Stimulated activated CD4-positive, alpha-beta T cell treated with anti-CD3 and anti-CD28 coated beads, Interleukin-15, amount 100 ng/mL, for 24 hours (primary cell): ENCODE measurements around the gene PICK1.

ENCODE experiments used
- DNase-seq: peaks from one replicate; pipeline ENCODE4 v3.0.0-alpha.2; 2020

The PICK1 gene

DNA sequence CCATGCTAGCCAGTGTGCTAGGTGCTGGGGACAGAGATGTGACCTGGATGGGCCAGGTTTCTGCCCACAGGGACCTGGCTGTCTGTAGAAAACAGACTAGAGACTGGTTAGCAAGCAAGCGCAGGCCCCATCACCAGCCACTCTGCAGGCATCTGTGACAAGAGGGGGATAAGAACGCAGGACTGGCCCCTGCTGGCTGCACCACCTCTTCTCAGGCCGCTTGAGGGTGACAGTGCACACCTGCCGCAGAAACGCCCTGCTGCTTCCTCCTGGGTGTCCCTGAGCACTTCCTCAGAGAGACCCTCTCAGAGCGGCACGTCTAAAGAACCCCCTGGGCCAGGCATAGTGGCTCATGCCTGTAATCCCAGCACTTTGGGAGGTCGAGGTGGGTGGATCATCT lies 5.9 kb upstream of the PICK1 start:
- DNase-seq: no peak

DNA sequence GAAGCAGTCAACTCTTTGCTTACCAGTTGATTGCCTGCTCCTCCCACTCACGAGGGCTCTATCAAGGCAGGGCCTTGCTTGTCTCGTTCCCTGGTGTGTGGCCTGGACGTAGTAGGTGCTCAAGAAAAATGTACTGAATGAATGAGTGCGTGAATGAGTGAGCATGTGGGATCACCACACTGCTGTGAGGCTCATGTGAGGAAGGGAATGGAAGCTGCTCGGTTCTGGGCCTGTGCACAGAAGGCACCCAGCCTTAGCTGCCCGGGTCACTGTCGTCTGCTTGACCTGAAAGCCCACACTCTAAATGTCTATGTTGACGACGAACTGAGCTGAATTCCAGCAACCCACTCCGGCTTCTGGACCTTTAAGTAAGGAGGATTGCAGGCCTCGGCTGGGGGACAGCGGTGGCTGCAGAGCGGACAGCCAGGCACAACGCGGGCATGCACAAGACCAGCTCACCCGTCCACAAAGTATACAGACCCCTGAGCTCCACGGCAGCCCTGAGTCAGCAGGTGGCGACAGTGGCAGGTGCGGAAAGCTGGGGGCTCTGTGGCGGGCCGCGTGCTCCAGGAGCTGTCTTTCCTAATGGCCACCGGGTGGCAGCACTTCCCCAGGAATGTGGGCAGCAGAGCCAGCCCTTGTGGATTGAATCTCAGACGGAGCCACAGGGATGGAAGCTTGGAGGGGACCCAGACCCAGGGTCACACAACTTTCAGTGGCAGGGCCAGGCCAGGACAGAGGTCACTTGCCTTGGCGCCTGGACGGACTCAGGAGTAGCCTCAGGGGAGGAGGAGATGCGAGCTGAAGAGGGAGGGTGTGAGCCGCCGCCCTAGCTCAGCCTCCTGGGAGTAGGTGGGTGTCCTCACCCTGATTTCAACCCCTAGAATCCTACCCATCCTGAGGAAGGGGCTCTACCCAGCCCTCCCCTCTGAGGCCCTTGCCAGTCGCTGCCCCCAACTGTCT lies 5.0 kb upstream of the PICK1 start:
- DNase-seq: peak; percentile 82

DNA sequence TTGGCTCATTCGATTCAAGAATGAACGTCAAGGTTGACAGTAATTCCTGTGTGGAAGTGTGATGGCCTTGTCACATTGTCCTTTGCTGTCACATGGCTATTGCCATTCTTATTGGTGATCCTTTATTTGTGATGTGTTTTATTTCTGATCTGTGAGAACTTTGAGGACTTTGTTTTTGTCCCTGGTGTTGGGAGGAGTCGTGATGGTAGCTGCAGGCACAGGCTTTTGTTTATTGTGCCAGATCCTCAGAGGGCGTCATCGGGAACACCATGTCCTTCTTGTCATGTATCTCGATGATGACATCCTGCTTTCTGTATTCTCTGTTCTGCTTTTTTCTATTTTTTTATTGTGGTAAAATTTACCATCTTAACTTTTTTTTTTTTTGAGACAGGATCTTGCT lies 5.6 kb downstream of the PICK1 start:
- DNase-seq: no peak

DNA sequence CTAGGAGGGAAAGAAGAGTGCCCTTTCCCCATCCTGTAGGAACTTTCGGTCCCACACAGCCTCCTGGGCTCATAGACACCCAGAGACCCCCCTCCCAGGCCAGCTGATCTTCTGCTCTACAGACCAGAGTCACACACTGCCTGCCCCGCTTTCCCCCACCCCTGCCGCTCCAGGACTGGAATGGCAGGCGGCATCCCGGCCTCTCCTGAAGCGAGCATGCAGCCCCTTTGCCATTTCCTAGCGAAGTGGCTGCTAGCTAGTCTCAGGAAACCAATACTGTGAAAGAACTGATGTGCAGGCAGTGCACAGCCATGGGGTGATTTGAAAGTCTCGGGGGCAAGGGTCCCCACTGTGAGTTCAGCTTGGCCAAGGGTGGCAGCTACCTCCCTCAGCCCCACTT lies 8.3 kb downstream of the PICK1 start:
- no peak for DNase-seq

DNA sequence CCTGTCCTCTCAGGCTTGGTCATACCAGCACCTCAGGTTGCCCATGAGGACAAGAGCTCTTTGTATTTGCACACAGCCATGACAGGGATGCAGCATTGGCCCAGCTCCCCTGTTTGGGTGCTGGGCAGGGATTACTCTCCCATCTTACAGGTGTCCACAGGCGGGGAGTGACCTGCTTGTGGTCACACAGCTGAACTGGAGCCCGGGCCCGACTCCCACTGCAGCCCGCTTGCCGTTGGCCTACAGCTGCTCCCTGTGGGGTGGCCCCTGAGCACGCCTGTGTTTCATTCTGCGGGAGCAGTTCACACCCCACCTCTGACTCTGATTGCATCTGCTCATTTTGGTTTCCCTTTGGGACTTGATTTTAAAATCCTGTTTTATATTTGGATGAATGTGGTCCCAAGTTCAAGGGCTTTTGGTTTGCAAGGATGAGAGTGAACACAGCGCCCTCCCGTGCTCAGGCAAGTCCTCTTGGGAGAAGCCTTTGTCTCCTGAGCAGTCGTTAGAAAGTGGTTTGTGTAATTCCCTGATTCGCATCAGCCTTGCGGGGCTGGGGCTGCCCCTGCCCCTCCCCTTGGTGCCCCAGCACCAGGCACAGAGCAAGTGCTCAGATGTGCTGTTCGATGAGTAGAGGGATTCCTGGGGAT lies 9.3 kb downstream of the PICK1 start:
- no peak for DNase-seq

DNA sequence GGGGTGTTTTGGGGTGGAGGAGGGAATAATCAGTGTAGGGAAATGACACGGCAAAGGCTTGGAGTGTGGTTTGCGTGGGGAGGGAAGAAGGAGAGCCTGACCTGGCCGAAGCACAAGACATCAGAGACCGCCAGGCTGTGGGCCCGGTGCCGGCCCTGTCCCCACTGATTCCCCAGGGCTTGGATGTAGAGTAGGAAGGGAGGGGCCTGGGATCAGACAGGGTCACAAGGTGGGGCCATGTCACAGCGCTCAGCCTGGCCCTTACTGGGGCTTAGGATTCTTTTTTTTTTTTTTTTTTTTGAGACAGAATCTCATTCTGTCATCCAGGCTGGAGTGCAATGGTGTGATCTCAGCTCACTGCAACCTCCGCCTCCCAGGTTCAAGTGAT lies 9.8 kb downstream of the PICK1 start:
- DNase-seq: no peak

DNA sequence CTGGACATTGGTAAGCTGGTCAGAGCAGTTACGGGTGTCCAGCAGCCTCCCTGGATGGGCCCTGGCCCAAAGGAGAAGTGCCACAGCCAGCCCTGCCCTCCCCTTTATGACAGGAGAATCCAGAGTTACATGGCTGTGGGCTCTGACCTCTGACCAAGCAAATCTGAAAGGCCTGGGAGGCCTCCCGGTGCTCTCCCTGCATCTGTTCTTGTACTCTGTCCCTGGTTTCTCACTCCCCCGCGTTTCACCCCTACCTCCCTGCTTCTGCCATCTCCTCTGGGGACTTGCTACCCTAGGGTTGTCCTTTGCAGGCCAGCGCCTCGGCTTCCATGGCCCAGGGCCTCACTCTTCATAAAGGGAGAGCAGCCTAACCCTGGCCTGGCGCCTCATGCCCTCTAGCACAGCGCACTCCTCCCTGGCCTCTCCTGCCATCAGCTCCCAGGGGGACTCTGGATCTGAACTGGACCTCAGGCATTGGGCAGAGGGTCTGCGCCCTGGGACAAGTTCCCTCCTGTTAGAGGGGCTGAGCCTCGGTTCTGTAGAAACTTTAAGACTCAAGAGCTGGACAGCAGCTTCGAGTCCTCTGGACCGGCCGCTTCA lies 10.7 kb downstream of the PICK1 start:
- no peak for DNase-seq

DNA sequence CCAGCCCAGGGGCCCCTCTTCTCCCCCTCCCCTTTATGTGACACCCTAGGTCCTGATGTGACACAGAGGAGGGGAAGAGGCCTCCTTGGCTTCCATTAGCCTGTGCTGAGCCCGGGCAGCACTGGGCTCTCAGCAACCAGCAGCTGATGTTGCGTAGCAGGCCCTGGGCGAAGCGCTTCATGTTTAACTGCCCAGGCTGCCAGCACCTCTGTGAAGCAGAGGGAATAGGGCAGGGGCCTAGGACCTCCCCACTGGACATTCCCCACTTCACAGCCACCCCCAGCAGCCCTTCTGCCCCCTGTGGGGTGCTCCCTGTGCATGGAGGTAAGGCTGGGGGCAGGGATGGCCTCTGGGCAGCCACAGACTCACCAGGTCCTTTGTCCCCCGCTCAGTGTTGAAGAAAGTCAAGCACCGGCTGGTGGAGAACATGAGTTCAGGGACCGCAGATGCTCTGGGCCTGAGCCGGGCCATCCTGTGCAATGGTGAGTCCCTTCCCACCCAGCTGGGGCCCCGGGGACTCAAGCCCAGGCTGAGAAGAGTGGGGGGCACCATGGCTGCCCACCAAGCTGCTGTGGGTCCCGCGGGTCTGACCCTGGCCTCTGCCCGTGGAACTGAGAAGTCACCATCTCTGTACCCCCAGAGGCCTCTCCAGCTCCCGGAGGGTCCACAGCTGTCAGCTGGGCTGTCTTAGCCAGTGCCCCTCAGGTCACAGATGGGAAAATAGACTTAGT lies 11.6 kb downstream of the PICK1 start:
- no peak for DNase-seq

DNA sequence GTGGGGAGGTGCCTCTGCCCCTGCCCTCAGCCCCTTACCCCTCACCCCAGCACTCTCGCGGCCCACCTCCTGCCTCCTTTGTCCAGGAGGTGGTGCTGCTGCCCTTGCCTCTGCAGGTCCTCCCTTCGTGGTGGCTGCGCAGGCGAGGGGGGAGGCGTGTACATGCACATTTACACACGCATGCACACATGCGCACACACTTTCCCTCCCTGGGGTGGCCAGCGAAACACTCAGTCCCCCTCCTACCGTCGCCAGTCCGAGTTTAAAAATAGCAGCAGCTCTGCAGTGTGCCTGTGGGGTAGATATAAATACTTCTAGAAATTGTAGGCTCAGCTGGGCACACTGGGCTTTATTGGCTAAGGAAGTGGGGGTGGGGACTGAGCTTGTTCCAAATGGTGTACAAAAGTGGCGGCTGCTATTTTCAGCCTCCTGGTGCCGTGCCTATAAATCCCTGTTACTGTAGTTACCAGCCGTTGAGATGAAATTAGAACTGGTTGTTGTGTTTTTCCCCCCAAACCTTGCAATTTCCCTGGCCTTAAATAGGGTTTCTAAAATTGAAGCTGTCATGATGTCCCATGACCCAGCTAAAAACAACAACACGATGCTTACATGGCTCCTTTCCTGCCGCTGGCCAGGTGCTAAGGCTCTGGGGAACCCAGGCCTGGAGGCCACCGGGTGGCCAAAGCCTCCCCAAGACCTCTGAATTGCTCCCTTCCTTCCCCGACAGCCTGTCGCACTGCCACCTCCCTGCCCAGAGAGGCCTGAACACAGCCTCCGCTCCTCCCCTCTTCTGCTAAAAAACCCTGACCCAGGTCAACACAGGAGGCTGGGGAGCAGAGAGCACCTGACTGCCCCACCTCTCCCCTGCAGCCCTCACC lies 12.4 kb downstream of the PICK1 start:
- DNase-seq: no peak

DNA sequence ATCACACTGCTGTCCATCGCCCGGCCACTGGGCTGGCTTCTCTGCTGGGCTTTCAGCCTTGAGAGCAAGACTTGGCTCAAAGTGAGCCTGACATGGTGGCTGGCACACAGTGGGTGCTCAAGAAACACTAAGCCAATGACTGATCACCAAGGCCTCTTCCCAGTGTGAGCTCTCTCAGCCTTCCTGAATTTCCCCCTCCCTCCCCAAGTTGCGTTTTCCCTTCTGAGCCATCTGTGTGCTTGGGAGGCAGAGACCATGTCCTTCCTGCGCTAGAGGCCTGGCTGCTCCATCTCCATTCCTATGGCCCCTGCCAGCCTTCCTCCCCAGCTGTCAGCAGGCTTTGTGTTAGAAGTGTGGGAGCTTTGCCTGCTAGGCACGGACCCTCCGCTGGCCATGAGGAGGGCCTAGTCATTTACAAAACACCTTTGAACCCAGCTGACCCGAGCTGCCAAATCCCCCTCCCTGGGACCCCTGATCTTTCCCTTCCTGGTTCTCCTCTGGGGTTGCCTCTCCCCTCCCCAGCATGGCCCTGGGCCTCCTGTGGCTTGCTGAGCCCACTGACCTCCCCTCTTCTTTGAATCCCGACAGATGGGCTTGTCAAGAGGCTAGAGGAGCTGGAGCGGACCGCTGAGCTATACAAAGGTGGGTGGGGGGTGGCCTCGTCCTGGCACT lies 13.2 kb downstream of the PICK1 start:
- DNase-seq: no peak

DNA sequence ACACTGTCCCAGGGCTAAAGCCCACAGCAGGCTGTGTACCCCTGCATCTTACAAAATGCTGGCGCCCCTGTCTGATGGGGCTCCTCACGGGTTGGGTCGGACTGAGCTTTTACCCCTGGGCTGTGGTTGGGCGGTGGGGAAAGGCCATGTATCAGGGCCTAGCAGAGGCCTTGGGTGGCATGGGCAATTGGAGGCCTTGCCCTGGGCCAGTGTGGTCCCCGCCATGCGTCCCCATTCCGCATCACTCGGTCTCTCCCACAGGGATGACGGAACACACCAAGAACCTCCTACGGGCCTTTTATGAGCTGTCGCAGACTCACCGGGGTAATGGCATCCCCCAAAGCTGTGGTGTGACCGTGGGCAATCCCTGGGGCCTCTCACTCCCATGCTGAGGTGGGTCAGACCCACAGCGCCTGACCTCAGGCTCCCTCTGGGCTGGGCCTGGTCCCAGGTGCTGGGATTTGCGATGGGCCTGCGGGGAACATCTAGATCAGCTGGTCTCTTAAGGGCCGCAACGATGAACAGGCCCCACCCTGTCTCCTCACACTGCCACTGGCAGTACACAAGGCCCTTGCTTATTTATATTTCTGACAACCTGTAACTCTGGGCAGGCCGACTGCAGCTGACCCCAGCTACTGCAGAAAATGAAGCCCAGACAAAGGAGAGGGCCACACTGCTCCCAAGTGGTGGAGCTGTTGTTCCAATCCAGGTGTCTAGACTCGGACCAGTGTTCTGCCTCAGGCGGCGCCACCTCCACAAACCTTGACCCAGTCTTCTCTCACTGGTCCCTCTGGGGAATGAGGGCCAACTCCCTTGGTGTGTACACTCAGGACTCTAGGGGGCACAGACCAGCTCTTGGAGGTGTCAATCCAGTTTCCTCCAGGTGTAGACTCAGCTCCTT lies 14.5 kb downstream of the PICK1 start:
- no peak for DNase-seq

DNA sequence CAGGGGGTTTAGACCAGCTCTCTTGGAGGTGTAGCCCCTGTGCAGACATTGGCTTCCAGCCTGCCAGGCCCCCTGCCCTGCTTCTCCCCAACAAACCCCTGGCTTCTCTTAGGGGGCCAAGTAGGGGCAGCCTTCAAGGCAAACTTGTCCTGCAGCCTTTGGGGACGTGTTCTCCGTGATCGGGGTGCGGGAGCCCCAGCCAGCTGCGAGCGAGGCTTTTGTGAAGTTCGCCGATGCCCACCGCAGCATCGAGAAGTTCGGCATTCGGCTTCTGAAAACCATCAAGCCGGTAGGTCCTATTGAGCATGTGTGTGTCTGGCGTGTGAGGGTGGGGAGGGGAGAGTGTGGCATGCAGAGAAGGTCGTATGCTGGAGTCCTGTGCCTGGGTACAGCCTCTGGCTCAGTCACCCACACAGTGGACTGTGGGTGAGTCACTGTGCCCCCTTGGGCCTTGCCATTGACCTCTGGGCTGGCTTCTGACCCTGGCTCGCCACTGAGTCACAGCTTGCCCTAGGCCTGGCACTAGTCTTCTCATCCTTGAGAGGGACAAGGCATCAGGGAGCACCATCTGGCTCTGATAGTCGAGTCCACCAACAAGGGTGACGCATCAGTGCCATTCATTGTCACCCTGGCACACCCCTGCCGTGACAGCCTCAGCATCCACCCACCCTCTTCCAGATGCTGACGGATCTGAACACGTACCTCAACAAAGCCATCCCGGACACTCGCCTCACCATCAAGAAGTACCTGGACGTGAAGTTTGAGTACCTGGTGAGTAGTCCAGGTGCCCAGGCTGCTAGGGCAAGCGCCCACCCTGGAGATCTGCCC lies 15.3 kb downstream of the PICK1 start:
- DNase-seq: no peak

DNA sequence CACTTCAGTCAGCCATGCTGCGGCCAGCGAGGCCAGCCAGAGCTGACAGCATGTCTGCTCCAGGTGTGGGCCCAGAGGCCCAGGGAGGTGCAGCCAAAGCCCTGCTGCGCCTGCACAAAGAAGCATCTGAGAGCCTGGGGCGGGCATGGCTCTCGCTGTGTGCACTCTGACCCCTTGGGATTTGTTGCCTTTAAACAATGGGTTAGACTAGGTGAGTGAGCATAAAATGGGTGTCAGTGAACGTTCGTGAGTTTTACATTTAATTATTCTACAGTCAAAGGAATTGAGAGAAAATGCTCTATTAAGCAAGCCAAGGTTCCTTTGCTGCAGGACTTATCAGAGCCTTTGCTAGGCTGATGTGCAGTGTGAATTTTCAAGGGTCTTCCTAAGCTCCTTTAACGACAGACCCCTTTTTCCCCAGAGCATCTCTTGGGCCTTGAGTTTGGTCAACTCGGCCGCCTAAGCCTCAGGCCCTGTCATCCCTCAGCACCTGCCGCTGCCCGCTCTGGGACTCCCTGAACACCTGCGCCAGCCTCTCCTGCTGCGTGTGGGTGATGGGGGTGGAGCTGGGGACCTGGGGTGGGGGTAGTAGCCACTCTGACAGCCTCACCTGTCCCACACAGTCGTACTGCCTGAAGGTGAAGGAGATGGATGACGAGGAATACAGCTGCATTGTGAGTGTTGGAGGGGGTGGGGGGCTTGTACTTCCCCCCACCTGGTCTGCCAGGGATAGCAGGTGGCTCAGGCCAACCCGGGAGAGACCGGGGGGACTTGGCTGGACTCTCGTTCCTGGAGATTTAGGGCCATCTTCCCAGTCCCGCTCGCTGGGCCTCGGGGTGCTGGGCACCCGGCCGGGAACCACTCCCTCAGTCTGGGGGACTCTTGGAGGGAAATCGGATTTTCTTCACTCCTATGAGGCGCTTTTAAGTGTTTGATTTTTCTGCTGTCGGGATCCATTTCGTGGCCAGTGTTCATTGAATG lies 16.2 kb downstream of the PICK1 start:
- no peak for DNase-seq

DNA sequence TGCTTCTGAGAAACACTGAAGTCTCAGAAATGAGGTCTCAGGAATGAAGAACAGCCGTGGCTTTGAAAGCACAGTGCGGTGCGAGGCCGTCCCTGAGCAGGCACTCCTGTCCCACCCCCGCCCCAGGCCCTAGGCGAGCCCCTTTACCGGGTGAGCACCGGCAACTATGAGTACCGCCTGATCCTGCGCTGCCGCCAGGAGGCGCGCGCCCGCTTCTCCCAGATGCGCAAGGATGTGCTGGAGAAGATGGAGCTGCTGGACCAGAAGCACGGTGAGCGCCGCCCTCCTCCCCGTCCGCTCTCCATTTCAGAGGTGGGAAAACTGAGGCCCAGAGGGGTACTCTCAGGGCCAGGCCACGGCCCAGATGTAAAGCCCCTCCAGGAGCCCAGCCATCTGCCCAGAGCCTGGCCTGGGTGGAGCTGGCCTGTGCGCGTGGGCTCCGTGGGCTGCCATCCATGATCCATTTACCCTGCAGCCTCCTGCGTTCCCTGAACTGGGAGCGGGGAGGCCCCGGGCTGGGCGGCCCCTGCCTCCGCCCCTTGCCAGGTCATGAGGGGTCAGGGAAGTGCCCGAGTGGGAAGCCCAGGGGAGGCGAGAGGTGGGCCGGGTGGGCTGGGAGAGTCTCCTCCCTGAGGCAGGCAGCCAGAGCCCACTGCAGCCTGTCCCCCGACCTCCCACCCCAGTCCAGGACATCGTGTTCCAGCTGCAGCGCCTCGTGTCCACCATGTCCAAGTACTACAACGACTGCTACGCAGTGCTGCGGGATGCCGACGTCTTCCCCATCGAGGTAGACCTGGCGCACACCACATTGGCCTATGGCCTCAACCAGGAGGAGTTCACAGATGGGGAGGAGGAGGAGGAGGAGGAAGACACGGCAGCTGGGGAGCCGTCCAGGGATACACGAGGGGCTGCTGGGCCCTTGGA lies 17.2 kb downstream of the PICK1 start:
- DNase-seq: no peak

DNA sequence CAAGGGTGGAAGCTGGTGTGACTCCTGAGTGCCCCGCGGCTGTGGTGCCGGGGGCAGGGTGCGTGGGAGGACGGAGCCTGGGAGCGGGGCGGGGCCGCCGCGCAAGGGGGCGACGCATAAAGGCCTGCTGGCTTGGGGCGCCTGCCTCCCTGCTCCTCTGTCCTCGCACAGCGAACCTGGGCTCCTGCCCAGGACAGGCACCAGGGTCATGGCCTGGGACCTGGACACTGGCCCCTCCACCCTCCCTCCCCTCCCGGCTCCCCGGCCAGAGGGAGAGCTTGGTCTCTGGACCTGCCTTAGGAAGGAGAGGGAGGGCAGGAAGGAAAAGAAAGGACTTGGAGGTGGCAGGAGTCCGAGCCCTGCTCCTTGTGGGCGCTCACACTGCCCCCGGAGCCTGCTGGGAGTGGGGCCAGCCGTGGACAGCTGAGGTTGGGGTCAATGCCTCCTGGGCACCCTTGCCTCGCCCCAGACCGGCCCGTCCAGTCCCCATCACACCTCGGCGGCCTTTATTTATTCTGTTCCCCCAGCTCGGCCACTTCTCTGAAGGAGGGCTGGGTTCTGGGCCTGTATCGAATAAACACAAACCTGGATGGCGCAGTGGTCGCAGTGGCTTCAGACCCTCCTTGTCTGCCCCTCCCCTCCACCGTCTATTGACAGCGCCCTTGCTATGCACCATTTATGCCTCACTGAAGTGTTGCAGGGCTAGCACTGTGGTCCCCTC lies 18.1 kb downstream of the PICK1 start:
- DNase-seq: no peak

DNA sequence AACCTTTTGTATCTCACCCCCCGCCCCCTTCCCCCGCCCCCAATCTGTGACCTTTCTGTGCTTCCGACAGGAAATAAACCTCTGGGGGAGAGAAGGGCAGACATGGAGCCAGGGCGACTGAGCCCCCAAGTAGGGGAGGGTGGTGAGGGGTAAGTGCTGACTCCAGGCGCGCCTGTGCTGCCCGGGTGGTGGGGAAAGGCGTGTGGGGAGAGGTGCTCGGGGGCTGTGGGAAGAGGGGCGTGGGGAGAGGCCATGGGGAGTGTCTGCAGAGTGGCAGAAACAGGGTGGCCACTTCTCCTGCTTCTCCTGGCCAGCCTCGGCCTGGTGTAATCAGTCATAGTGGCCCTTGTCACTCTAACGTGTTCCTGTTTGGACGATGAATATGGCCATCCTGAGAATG lies 18.8 kb downstream of the PICK1 start:
- DNase-seq: no peak

DNA sequence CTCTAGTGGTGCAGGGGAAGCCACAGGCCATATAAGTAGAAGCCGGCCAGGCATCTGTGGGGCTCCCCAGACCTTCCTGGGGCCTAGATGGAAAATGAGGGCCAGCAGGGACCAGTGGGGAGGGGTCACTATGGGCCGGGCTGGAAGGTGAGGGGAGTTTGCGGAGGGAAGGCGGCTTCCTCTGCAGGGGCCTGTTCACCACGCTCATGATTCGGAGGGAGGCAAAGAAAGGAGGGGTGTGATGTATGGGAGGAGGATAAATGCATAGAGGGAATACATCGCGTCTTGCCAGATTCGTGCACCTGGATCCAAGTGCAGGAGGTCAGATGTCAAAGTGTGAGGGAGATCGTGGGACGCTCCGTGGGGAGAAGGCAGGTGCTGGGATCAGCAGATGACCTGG lies 19.9 kb downstream of the PICK1 start:
- no peak for DNase-seq
